ENCODE results near the gene TMC1. TPM values are rescaled to one million over a fixed set of nuclear protein-coding genes. Genes with fewer than 3 reads are reported as not detected.
A peak's percentile ranks its signal among the peaks of the same experiment; 100 is the strongest.

Gene TMC1
- total RNA-seq, 1 experiment from 2014 or later = not detected

GRCh38 chr9:72665421-72665820 lies 144.0 kb downstream of the TMC1 start:
- no peaks in the 10 kb centered on the region for H3K9me3 Mint-ChIP-seq (ENCODE audit: unreplicated experiment)
- peak overlapping the region; percentile 59 for H3K27ac Mint-ChIP-seq (ENCODE audit: low read depth, unreplicated experiment)
- ChIA-PET POLR2A (interaction anchor here (0.6 kb wide), 1 partner anchor 33 kb away, joined by 3 read pairs; no protein-coding TSS in a partner anchor), CTCF (interaction anchor here (0.7 to 1.3 kb wide), 2 partner anchors 20 to 71 kb away, joined by 4 read pairs; no protein-coding TSS in a partner anchor)
- DNase-seq (ENCODE audit: unreplicated experiment) = peak; percentile 11
- peaks cover 7% of the 10 kb centered on the region for H3K4me1 Mint-ChIP-seq (ENCODE audit: insufficient read depth, unreplicated experiment)
- H3K36me3 Mint-ChIP-seq (ENCODE audit: insufficient read depth, unreplicated experiment) = no peaks in the 10 kb centered on the region
- no peaks in the 10 kb centered on the region for H3K27me3 Mint-ChIP-seq (ENCODE audit: insufficient read depth, unreplicated experiment)
- no TSS peak for BruUV-seq (replicated peaks)
- H3K4me3 Mint-ChIP-seq (ENCODE audit: unreplicated experiment) = no peak overlapping the region
- intact Hi-C loops (cut with micrococcal nuclease) = no loop called here
- TF ChIP-seq CTCF (IDR thresholded peaks at IDR 0.05; ENCODE audit: unreplicated experiment) = no peak

- Mint-ChIP-seq H3K27me3 (ENCODE audit: insufficient read depth, unreplicated experiment) (no peaks in the 10 kb centered on the region), H3K4me3 (ENCODE audit: unreplicated experiment) (no peak overlapping the region), H3K9me3 (ENCODE audit: unreplicated experiment) (no peaks in the 10 kb centered on the region), H3K36me3 (ENCODE audit: insufficient read depth, unreplicated experiment) (no peaks in the 10 kb centered on the region), H3K27ac (ENCODE audit: low read depth, unreplicated experiment) (no peak overlapping the region), H3K4me1 (ENCODE audit: insufficient read depth, unreplicated experiment) (no peaks in the 10 kb centered on the region)
- ChIA-PET CTCF (no interaction called here), POLR2A (no interaction called here)
- intact Hi-C loops (cut with micrococcal nuclease) = no loop called here
- no peak for DNase-seq (ENCODE audit: unreplicated experiment)
- no TSS peak for BruUV-seq (replicated peaks)
- TF ChIP-seq CTCF (IDR thresholded peaks at IDR 0.05; ENCODE audit: unreplicated experiment) = no peak
These were observed 145.8 kb downstream of the TMC1 start for GRCh38 chr9:72667181-72667580.

GRCh38 chr9:72674961-72675360 lies 153.6 kb downstream of the TMC1 start:
- intact Hi-C loops (cut with micrococcal nuclease) = no loop called here
- Mint-ChIP-seq H3K27me3 (ENCODE audit: insufficient read depth, unreplicated experiment) (no peaks in the 10 kb centered on the region), H3K9me3 (ENCODE audit: unreplicated experiment) (no peaks in the 10 kb centered on the region), H3K36me3 (ENCODE audit: insufficient read depth, unreplicated experiment) (no peaks in the 10 kb centered on the region), H3K4me1 (ENCODE audit: insufficient read depth, unreplicated experiment) (peaks cover 14% of the 10 kb centered on the region), H3K4me3 (ENCODE audit: unreplicated experiment) (no peak overlapping the region), H3K27ac (ENCODE audit: low read depth, unreplicated experiment) (peak overlapping the region; percentile 57)
- ChIA-PET POLR2A (no interaction called here), CTCF (interaction anchor here (0.6 to 1.1 kb wide), 2 partner anchors 46 to 310 kb away, joined by 4 read pairs; no protein-coding TSS in a partner anchor)
- BruUV-seq (replicated peaks) = no TSS peak
- no peak for TF ChIP-seq CTCF (IDR thresholded peaks at IDR 0.05; ENCODE audit: unreplicated experiment)
- no peak for DNase-seq (ENCODE audit: unreplicated experiment)

GRCh38 chr9:72675586-72675985 lies 154.2 kb downstream of the TMC1 start:
- no TSS peak for BruUV-seq (replicated peaks)
- Mint-ChIP-seq H3K9me3 (ENCODE audit: unreplicated experiment) (no peaks in the 10 kb centered on the region), H3K27ac (ENCODE audit: low read depth, unreplicated experiment) (peak overlapping the region; percentile 57), H3K36me3 (ENCODE audit: insufficient read depth, unreplicated experiment) (no peaks in the 10 kb centered on the region), H3K27me3 (ENCODE audit: insufficient read depth, unreplicated experiment) (no peaks in the 10 kb centered on the region), H3K4me1 (ENCODE audit: insufficient read depth, unreplicated experiment) (peaks cover 14% of the 10 kb centered on the region), H3K4me3 (ENCODE audit: unreplicated experiment) (no peak overlapping the region)
- POLR2A ChIA-PET = no interaction called here
- peak; percentile 53 for DNase-seq (ENCODE audit: unreplicated experiment)
- CTCF ChIA-PET = interaction anchor here (0.6 to 1.1 kb wide), 2 partner anchors 46 to 311 kb away, joined by 4 read pairs; no protein-coding TSS in a partner anchor
- no peak for TF ChIP-seq CTCF (IDR thresholded peaks at IDR 0.05; ENCODE audit: unreplicated experiment)
- intact Hi-C loops (cut with micrococcal nuclease) = no loop called here
